Fibroblast of pulmonary artery (primary cell): ENCODE results near the gene ATXN10.
"Not testable (repeated sequence)": the region's sequence is repeated elsewhere in the genome, so short reads cannot be mapped to it uniquely, and the experiment has no call there.

Experiments
- DNase-seq: peaks from one replicate; pipeline ENCODE4 v3.0.0-alpha.2; 2010; ENCODE audit warnings: low read depth
- H3K4me3 ChIP-seq: replicated peaks from 2 replicates; pipeline ENCODE4 v1.5.1; 2011; ENCODE audit warnings: low read depth, mild to moderate bottlenecking, control low read depth, low read length, moderate library complexity
- CTCF ChIP-seq: IDR thresholded peaks from 2 replicates; pipeline ENCODE4 v1.5.1; 2011; ENCODE audit warnings: mild to moderate bottlenecking, control low read depth, low read length, inconsistent platforms; ENCODE audit errors: missing control alignments

ATXN10 gene

GRCh38 chr22:45788522-45788921 is 116.9 kb downstream of the ATXN10 start:
- DNase-seq = no peak
- no peak for TF ChIP-seq CTCF
- H3K4me3 ChIP-seq = no peak overlapping the region

- no peak for TF ChIP-seq CTCF
- DNase-seq = no peak
- H3K4me3 ChIP-seq = no peak overlapping the region
Observed at GRCh38 chr22:45790401-45790800, 118.8 kb downstream of the ATXN10 start.

- no peak for TF ChIP-seq CTCF
- DNase-seq = no peak
- H3K4me3 ChIP-seq = no peak overlapping the region
Observed at GRCh38 chr22:45793161-45793560, 121.5 kb downstream of the ATXN10 start.

- no peak for DNase-seq
- no peak overlapping the region for H3K4me3 ChIP-seq
- TF ChIP-seq CTCF = no peak
Observed at GRCh38 chr22:45793892-45794291, 122.3 kb downstream of the ATXN10 start.

GRCh38 chr22:45796009-45796408 is 124.4 kb downstream of the ATXN10 start:
- DNase-seq, H3K4me3 ChIP-seq: not testable (repeated sequence)

GRCh38 chr22:45799291-45799690 is 127.7 kb downstream of the ATXN10 start:
- H3K4me3 ChIP-seq = no peak overlapping the region
- no peak for DNase-seq
- TF ChIP-seq CTCF = no peak

- no peak for DNase-seq
- no peak overlapping the region for H3K4me3 ChIP-seq
- TF ChIP-seq CTCF = no peak
Observed at GRCh38 chr22:45802054-45802453, 130.4 kb downstream of the ATXN10 start.
